ENCODE data around the gene MPPED1.

The MPPED1 gene

DNA sequence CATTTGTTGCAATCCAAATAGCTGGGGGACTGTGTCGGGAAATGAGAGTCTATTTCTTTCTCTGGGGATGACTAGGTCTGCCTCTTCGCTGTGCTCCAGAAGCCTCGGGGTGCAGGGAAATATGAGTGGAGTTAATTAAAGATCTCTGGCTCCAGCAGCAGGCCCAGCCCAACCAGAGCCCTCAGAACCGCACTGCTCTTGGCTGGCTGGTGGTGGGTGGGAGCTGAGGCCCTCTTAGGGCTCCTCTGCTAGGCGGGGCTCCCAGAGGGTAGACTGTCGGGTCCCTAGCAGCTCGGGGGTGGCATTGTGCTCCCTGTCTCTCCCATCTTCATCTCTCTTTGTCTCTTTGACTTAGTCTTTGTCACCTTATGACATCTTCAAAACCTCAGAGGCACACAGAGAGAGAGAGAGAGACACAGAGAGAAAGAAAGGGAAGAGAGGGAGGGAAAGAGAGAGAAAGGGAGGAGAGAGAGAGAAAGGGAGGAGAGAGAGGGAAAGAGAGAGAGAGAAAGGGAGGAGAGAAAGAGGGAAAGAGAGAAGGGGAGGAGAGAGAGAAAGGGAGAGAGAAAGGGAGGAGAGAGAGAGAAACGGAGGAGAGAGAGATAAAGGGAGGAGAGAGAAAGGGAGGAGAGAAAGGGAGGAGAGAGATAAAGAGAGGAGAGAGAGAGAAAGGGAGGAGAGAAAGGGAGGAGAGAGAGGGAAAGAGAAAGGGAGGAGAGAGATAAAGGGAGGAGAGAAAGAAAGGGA lies 20.2 kb downstream of the MPPED1 start:
- TF ChIP-seq CTCF (IDR thresholded peaks at IDR 0.05; ENCODE audit: low read length, missing control alignments): no peak
- H3K4me3 ChIP-seq (replicated peaks; ENCODE audit: low read depth, low read length): no peak overlapping the region
- DNase-seq (ENCODE audit: low read depth): no peak

DNA sequence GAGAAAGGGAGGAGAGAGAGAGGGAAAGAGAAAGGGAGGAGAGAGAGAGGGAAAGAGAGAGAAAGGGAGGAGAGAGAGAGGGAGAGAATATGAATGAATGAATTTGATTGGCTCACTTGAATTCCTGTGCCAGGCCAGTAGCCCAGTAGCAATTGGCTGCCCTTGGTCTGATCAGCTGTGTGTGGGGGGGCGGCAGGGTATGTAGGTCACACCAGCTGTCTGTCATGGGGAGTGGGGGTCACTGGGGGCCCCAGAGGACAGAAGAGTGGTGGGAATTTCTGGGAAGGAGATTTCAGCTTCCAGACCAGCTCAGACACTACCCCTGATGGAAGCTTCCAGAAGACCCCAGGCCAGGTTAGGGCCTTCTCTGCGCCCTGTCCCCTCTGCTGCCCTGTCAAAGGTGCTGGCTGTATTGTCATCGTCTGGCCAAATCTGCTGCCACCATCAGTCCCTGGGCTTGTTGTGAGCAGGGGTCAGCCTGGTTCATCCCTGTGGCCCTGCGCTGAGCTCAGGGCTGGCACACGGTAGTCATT lies 21.1 kb downstream of the MPPED1 start:
- H3K4me3 ChIP-seq (replicated peaks; ENCODE audit: low read depth, low read length): no peak overlapping the region
- no peak for DNase-seq (ENCODE audit: low read depth)
- no peak for TF ChIP-seq CTCF (IDR thresholded peaks at IDR 0.05; ENCODE audit: low read length, missing control alignments)

DNA sequence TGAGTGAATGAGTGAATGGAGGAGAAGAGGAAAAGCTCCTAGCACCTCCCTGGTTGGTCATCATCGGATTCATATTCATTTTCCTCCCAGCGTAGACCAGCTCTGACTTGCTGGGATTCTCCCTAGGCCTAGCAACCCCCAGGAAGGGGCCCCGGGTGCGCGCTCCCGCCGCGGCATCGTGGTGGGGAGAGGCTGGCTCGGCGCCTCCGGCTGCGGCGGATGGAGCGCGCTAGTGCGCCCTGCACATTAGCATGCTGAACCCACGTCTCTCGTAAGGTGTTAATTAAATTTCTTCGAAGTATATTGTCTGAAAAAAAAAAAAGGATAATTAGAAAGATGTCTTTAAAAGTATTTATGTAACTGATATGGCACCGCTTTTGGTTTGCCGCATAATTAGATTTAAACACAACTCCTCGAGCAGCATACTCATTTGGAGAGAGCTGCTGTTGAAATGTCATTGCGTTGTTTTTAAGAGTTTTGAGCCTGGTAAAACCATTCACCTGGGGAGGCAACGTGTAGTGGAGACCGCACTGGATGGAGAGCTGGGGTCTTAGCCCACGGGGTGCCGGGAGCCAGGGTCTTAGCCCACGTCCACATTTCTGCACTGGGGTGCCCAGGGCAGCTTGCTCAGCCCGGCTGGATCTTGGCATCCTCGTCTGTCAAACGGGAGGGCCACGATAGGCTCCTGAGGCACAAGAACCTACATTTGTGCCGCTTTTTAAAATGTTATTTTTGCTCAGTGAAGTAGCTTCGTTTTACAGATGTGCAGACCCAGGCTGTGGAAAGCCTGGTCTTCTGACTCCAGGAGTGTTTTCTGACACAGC lies 21.8 kb downstream of the MPPED1 start:
- no peak for TF ChIP-seq CTCF (IDR thresholded peaks at IDR 0.05; ENCODE audit: low read length, missing control alignments)
- H3K4me3 ChIP-seq (replicated peaks; ENCODE audit: low read depth, low read length): no peak overlapping the region
- no peak for DNase-seq (ENCODE audit: low read depth)

GRCh38 chr22:43434275-43434927 lies 22.6 kb downstream of the MPPED1 start:
- TF ChIP-seq CTCF (IDR thresholded peaks at IDR 0.05; ENCODE audit: low read length, missing control alignments): no peak
- DNase-seq (ENCODE audit: low read depth): no peak
- no peak overlapping the region for H3K4me3 ChIP-seq (replicated peaks; ENCODE audit: low read depth, low read length)

GRCh38 chr22:43434928-43435311 lies 23.1 kb downstream of the MPPED1 start:
- DNase-seq (ENCODE audit: low read depth): no peak
- H3K4me3 ChIP-seq (replicated peaks; ENCODE audit: low read depth, low read length): no peak overlapping the region
- no peak for TF ChIP-seq CTCF (IDR thresholded peaks at IDR 0.05; ENCODE audit: low read length, missing control alignments)

DNA sequence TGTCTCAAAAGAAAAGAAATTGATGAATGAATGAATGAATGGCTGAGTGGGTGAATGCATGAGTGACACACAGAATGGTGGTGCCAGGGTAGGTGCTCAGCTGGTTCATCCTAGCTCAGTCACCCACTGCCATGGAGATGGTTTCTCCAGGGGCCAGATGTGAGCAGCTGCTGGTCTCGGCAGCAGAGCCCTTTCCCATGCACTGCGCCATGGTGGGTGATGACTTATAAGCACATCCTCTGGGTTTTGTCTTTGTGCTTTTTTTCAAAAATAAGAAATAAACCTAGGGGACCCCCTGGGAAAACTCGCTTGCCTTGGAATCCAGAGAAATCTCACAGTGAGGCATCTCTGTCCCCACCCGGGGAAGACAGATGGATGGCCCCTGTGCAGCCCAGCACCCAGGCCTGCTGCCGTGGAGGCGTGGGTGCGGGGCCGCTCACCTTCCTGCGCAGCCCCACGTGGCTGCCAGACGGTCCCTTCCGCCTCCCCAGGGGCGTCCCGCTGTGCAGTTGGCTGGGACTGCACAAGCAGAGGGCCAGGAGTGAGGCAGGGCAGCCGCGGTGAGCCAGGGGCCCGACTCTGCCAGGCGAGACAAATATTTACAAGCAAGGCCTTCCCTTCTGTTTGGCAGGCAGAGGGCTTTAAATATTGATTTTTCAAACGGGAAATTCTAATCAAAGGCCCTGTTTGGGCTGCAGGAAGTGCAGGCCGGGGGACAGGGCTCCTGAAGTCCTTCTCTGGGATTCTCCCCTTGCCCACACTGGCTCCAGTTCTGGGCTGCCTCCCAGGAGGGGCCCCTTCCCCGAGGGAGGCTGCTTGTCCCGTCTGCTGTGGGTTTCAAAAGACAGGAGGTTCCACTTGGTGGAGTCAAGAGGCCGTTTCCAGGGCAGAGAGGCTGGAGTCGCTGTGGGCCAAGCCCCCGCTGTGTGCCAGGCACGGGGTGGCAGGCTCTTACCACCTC lies 24.3 kb downstream of the MPPED1 start:
- no peak for TF ChIP-seq CTCF (IDR thresholded peaks at IDR 0.05; ENCODE audit: low read length, missing control alignments)
- H3K4me3 ChIP-seq (replicated peaks; ENCODE audit: low read depth, low read length): no peak overlapping the region
- DNase-seq (ENCODE audit: low read depth): no peak
